Measurements from ENCODE around the gene MRPL2.

Gene MRPL2

GRCh38 chr6:43038727-43039126, 20.5 kb downstream of the MRPL2 start:
- DNase-seq (ENCODE audit: low read depth), result no peak
- no peak overlapping the region for H3K4me3 ChIP-seq (ENCODE audit: low read depth, low read length)
- TF ChIP-seq CTCF (IDR thresholded peaks at IDR 0.05; ENCODE audit: control insufficient read depth, extremely low read depth, insufficient read depth), result no peak

GRCh38 chr6:43037706-43038105, 21.5 kb downstream of the MRPL2 start:
- DNase-seq (ENCODE audit: low read depth), result no peak
- no peak overlapping the region for H3K4me3 ChIP-seq (ENCODE audit: low read depth, low read length)
- TF ChIP-seq CTCF (IDR thresholded peaks at IDR 0.05; ENCODE audit: control insufficient read depth, extremely low read depth, insufficient read depth), result no peak

- H3K4me3 ChIP-seq (ENCODE audit: low read depth, low read length), result no peak overlapping the region
- no peak for TF ChIP-seq CTCF (IDR thresholded peaks at IDR 0.05; ENCODE audit: control insufficient read depth, extremely low read depth, insufficient read depth)
- DNase-seq (ENCODE audit: low read depth), result no peak
Measured at GRCh38 chr6:43037197-43037596, 22.0 kb downstream of the MRPL2 start.

GRCh38 chr6:43036712-43037111, 22.5 kb downstream of the MRPL2 start:
- no peak for DNase-seq (ENCODE audit: low read depth)
- H3K4me3 ChIP-seq (ENCODE audit: low read depth, low read length), result no peak overlapping the region
- TF ChIP-seq CTCF (IDR thresholded peaks at IDR 0.05; ENCODE audit: control insufficient read depth, extremely low read depth, insufficient read depth), result no peak

- TF ChIP-seq CTCF (IDR thresholded peaks at IDR 0.05; ENCODE audit: control insufficient read depth, extremely low read depth, insufficient read depth), result no peak
- DNase-seq (ENCODE audit: low read depth), result no peak
- H3K4me3 ChIP-seq (ENCODE audit: low read depth, low read length), result no peak overlapping the region
Measured at GRCh38 chr6:43035495-43036194, 23.6 kb downstream of the MRPL2 start.

GRCh38 chr6:43034190-43034525, 25.1 kb downstream of the MRPL2 start:
- TF ChIP-seq CTCF (IDR thresholded peaks at IDR 0.05; ENCODE audit: control insufficient read depth, extremely low read depth, insufficient read depth), result no peak

More at GRCh38 chr6:43034190-43034525, 25.1 kb downstream of the MRPL2 start:
- no peak overlapping the region for H3K4me3 ChIP-seq (ENCODE audit: low read depth, low read length)
- DNase-seq (ENCODE audit: low read depth), result no peak
